HEK293T (cell line): Measurements from ENCODE around the gene PPP1R12B.

ENCODE experiments used
- BHLHE40 ChIP-seq: fragments of 450-650 bp; IDR thresholded peaks from 2 replicates; pipeline ENCODE4 v1.6.1; 2016; ENCODE audit warnings: mild to moderate bottlenecking, moderate library complexity, borderline replicate concordance
- ELF4 ChIP-seq: fragments of 450-650 bp; IDR thresholded peaks from 2 replicates; pipeline ENCODE4 v1.6.1; 2017; ENCODE audit warnings: antibody characterized with exemption
- FOXA1 ChIP-seq: fragments of 450-650 bp; IDR thresholded peaks from 2 replicates; pipeline ENCODE4 v1.6.1; 2016; ENCODE audit warnings: mild to moderate bottlenecking
- FOXK2 ChIP-seq: fragments of 450-650 bp; IDR thresholded peaks from 2 replicates; pipeline ENCODE4 v1.6.1; 2016; ENCODE audit warnings: mild to moderate bottlenecking
- FOXM1 ChIP-seq: fragments of 450-650 bp; IDR thresholded peaks from 2 replicates; pipeline ENCODE4 v1.6.1; 2017; ENCODE audit warnings: mild to moderate bottlenecking, borderline replicate concordance
- SP1 ChIP-seq: fragments of 450-650 bp; IDR thresholded peaks from 2 replicates; pipeline ENCODE4 v1.6.1; 2017
- SUZ12 ChIP-seq: fragments of 450-650 bp; IDR thresholded peaks from 2 replicates; pipeline ENCODE4 v1.6.1; 2016; ENCODE audit warnings: mild to moderate bottlenecking
- TF ChIP-seq, protein P1 (sequence below): fragments of 450-650 bp; IDR thresholded peaks from 2 replicates; pipeline ENCODE4 v1.6.1; 2016

DNA sequence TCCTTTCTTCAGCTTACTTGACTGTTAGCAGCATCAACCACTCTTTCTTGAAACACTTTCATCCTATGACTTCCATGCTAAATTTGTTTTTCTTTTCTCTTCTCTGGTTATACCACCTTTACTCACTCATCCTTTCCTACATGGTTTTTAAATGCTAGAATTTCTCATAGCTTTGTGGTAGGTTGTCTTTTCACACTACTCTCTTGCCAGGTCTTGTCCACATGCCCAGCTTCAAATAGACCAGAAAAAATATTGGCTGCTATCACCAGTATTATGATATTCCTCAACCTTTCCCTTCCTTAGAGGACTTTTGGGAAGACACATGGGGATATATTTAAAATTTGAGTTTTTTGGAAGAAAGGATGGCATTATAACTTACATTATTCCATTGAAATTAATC lies 48.8 kb downstream of the PPP1R12B start:
- TF ChIP-seq FOXA1 = no peak
- TF ChIP-seq FOXK2 = no peak
- TF ChIP-seq FOXM1 = no peak
- no peak for TF ChIP-seq BHLHE40
- TF ChIP-seq, protein P1, sequence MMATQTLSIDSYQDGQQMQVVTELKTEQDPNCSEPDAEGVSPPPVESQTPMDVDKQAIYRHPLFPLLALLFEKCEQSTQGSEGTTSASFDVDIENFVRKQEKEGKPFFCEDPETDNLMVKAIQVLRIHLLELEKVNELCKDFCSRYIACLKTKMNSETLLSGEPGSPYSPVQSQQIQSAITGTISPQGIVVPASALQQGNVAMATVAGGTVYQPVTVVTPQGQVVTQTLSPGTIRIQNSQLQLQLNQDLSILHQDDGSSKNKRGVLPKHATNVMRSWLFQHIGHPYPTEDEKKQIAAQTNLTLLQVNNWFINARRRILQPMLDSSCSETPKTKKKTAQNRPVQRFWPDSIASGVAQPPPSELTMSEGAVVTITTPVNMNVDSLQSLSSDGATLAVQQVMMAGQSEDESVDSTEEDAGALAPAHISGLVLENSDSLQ = no peak
- TF ChIP-seq ELF4 = no peak
- TF ChIP-seq SP1 = no peak
- TF ChIP-seq SUZ12 = no peak
